Activated CD4-positive, alpha-beta T cell treated with anti-CD3 and anti-CD28 coated beads, Interleukin-2, amount 10 ng/mL, durations not matched to agents 24 days and 14 days (primary cell): ENCODE results near the gene CASK. TPM values are rescaled to one million over a fixed set of nuclear protein-coding genes. Genes with fewer than 3 reads are reported as not detected.

ENCODE experiments used
- DNase-seq: peaks from one replicate; pipeline ENCODE4 v3.0.0; 2022
- H3K27ac Mint-ChIP-seq: one replicate; pipeline ENCODE4 v1.8.0; 2022; ENCODE audit warnings: mild to moderate bottlenecking, mixed read lengths
- H3K27me3 Mint-ChIP-seq: one replicate; pipeline ENCODE4 v1.8.0; 2022; ENCODE audit warnings: mixed read lengths
- H3K36me3 Mint-ChIP-seq: one replicate; pipeline ENCODE4 v1.8.0; 2022; ENCODE audit warnings: low read depth, mild to moderate bottlenecking, mixed read lengths
- H3K4me1 Mint-ChIP-seq: one replicate; pipeline ENCODE4 v1.8.0; 2021; ENCODE audit warnings: mixed read lengths
- H3K4me3 Mint-ChIP-seq: one replicate; pipeline ENCODE4 v1.8.0; 2022; ENCODE audit warnings: mild to moderate bottlenecking, moderate library complexity, mixed read lengths
- H3K9me3 Mint-ChIP-seq: one replicate; pipeline ENCODE4 v1.8.0; 2021; ENCODE audit warnings: mixed read lengths
- intact Hi-C: fragments of 100-400 bp; cut with micrococcal nuclease; formaldehyde crosslinking; loops from one replicate; pipeline ENCODE4 v1.15.1; 2023
- total RNA-seq: library from RNA; stranded (reverse); gene quantifications from 2 replicates; pipeline ENCODE4 v1.2.3, GENCODE V29; 2022

The CASK gene
- total RNA-seq, 1 donor from 2014 or later, result 19.3 TPM

GRCh38 chrX:41600291-41600690 lies 323.1 kb downstream of the CASK start:
- intact Hi-C loops, result no loop called here
- H3K4me3 Mint-ChIP-seq, result no peak overlapping the region
- peaks cover 3% of the 10 kb centered on the region for H3K36me3 Mint-ChIP-seq
- H3K4me1 Mint-ChIP-seq, result peaks cover 3% of the 10 kb centered on the region
- no peak overlapping the region for H3K27ac Mint-ChIP-seq
- no peaks in the 10 kb centered on the region for H3K27me3 Mint-ChIP-seq
- no peaks in the 10 kb centered on the region for H3K9me3 Mint-ChIP-seq
- no peak for DNase-seq

- H3K4me3 Mint-ChIP-seq, result no peak overlapping the region
- no peaks in the 10 kb centered on the region for H3K27me3 Mint-ChIP-seq
- peaks cover 3% of the 10 kb centered on the region for H3K4me1 Mint-ChIP-seq
- no peak overlapping the region for H3K27ac Mint-ChIP-seq
- H3K9me3 Mint-ChIP-seq, result no peaks in the 10 kb centered on the region
- intact Hi-C loops, result no loop called here
- peaks cover 2% of the 10 kb centered on the region for H3K36me3 Mint-ChIP-seq
- DNase-seq, result no peak
These were observed 323.8 kb downstream of the CASK start for GRCh38 chrX:41599507-41599906.

GRCh38 chrX:41596596-41596995 lies 326.8 kb downstream of the CASK start:
- DNase-seq, result no peak
- peaks cover 2% of the 10 kb centered on the region for H3K36me3 Mint-ChIP-seq
- H3K27ac Mint-ChIP-seq, result no peak overlapping the region
- H3K9me3 Mint-ChIP-seq, result no peaks in the 10 kb centered on the region
- intact Hi-C loops, result no loop called here
- no peaks in the 10 kb centered on the region for H3K27me3 Mint-ChIP-seq
- H3K4me1 Mint-ChIP-seq, result peaks cover 3% of the 10 kb centered on the region
- no peak overlapping the region for H3K4me3 Mint-ChIP-seq

GRCh38 chrX:41594634-41595033 lies 328.7 kb downstream of the CASK start:
- intact Hi-C loops, result no loop called here
- H3K36me3 Mint-ChIP-seq, result peaks cover 4% of the 10 kb centered on the region
- H3K4me1 Mint-ChIP-seq, result peaks cover 3% of the 10 kb centered on the region
- no peak overlapping the region for H3K27ac Mint-ChIP-seq
- H3K4me3 Mint-ChIP-seq, result no peak overlapping the region
- no peak for DNase-seq
- H3K9me3 Mint-ChIP-seq, result no peaks in the 10 kb centered on the region
- no peaks in the 10 kb centered on the region for H3K27me3 Mint-ChIP-seq

- Mint-ChIP-seq H3K4me1 (peaks cover 3% of the 10 kb centered on the region), H3K9me3 (no peaks in the 10 kb centered on the region), H3K27ac (no peak overlapping the region), H3K4me3 (no peak overlapping the region), H3K27me3 (no peaks in the 10 kb centered on the region), H3K36me3 (peaks cover 2% of the 10 kb centered on the region)
- DNase-seq, result no peak
- intact Hi-C loops, result no loop called here
These were observed 331.4 kb downstream of the CASK start for GRCh38 chrX:41591906-41592305.

- no peaks in the 10 kb centered on the region for H3K9me3 Mint-ChIP-seq
- H3K27ac Mint-ChIP-seq, result no peak overlapping the region
- H3K4me3 Mint-ChIP-seq, result no peak overlapping the region
- peaks cover 2% of the 10 kb centered on the region for H3K36me3 Mint-ChIP-seq
- intact Hi-C loops, result no loop called here
- H3K4me1 Mint-ChIP-seq, result no peaks in the 10 kb centered on the region
- H3K27me3 Mint-ChIP-seq, result no peaks in the 10 kb centered on the region
- DNase-seq, result no peak
These were observed 332.7 kb downstream of the CASK start for GRCh38 chrX:41590641-41591040.

- Mint-ChIP-seq H3K4me3 (no peak overlapping the region), H3K27me3 (no peaks in the 10 kb centered on the region), H3K9me3 (no peaks in the 10 kb centered on the region), H3K27ac (no peak overlapping the region), H3K36me3 (peaks cover 6% of the 10 kb centered on the region), H3K4me1 (no peaks in the 10 kb centered on the region)
- DNase-seq, result no peak
- intact Hi-C loops, result no loop called here
These were observed 333.6 kb downstream of the CASK start for GRCh38 chrX:41589634-41590270.

- Mint-ChIP-seq H3K9me3 (no peaks in the 10 kb centered on the region), H3K27ac (no peak overlapping the region), H3K27me3 (no peaks in the 10 kb centered on the region), H3K4me1 (no peaks in the 10 kb centered on the region), H3K4me3 (no peak overlapping the region), H3K36me3 (peaks cover 6% of the 10 kb centered on the region)
- no peak for DNase-seq
- intact Hi-C loops, result no loop called here
These were observed 335.1 kb downstream of the CASK start for GRCh38 chrX:41588271-41588670.

GRCh38 chrX:41580423-41581064 lies 342.8 kb downstream of the CASK start:
- Mint-ChIP-seq H3K9me3 (peaks cover 5% of the 10 kb centered on the region), H3K27me3 (no peaks in the 10 kb centered on the region), H3K4me3 (no peak overlapping the region), H3K4me1 (no peaks in the 10 kb centered on the region), H3K36me3 (peaks cover 26% of the 10 kb centered on the region), H3K27ac (no peak overlapping the region)
- intact Hi-C loops, result no loop called here
- DNase-seq, result no peak

- intact Hi-C loops, result no loop called here
- Mint-ChIP-seq H3K4me3 (no peak overlapping the region), H3K36me3 (peaks cover 26% of the 10 kb centered on the region), H3K27ac (no peak overlapping the region), H3K9me3 (peaks cover 2% of the 10 kb centered on the region), H3K27me3 (no peaks in the 10 kb centered on the region), H3K4me1 (peaks cover 11% of the 10 kb centered on the region)
- DNase-seq, result no peak
These were observed 359.5 kb downstream of the CASK start for GRCh38 chrX:41563876-41564275.

- H3K4me1 Mint-ChIP-seq, result peaks cover 26% of the 10 kb centered on the region
- intact Hi-C loops, result loop anchor here (1.0 kb wide), 1 partner anchor 103 kb away; no protein-coding TSS in a partner anchor
- H3K27me3 Mint-ChIP-seq, result no peaks in the 10 kb centered on the region
- peak; percentile 78 for DNase-seq
- peaks cover 16% of the 10 kb centered on the region for H3K36me3 Mint-ChIP-seq
- peak overlapping the region; percentile 64 for H3K27ac Mint-ChIP-seq
- H3K4me3 Mint-ChIP-seq, result peak overlapping the region; percentile 8
- H3K9me3 Mint-ChIP-seq, result no peaks in the 10 kb centered on the region
These were observed 362.3 kb downstream of the CASK start for GRCh38 chrX:41561045-41561444.

- H3K36me3 Mint-ChIP-seq, result peaks cover 3% of the 10 kb centered on the region
- H3K9me3 Mint-ChIP-seq, result no peaks in the 10 kb centered on the region
- peaks cover 26% of the 10 kb centered on the region for H3K4me1 Mint-ChIP-seq
- DNase-seq, result peak; percentile 71
- H3K27me3 Mint-ChIP-seq, result no peaks in the 10 kb centered on the region
- H3K27ac Mint-ChIP-seq, result peak overlapping the region; percentile 75
- peak overlapping the region; percentile 57 for H3K4me3 Mint-ChIP-seq
- intact Hi-C loops, result loop anchor here (5.0 to 10.0 kb wide), 3 partner anchors 47 to 1385 kb away; partner anchors contain the start of gene CASK
These were observed 363.9 kb downstream of the CASK start for GRCh38 chrX:41559235-41560052.

GRCh38 chrX:41558531-41558930 lies 364.8 kb downstream of the CASK start:
- intact Hi-C loops, result loop anchor here (1.0 to 10.0 kb wide), 5 partner anchors 46 to 1386 kb away; partner anchors contain the start of gene CASK
- H3K9me3 Mint-ChIP-seq, result no peaks in the 10 kb centered on the region
- no peak overlapping the region for H3K27ac Mint-ChIP-seq
- H3K4me1 Mint-ChIP-seq, result peaks cover 26% of the 10 kb centered on the region
- DNase-seq, result peak; percentile 54
- no peak overlapping the region for H3K4me3 Mint-ChIP-seq
- H3K27me3 Mint-ChIP-seq, result no peaks in the 10 kb centered on the region
- H3K36me3 Mint-ChIP-seq, result no peaks in the 10 kb centered on the region

- intact Hi-C loops, result loop anchor here (5.0 to 10.0 kb wide), 3 partner anchors 45 to 1388 kb away; partner anchors contain the start of gene CASK
- Mint-ChIP-seq H3K4me1 (peaks cover 24% of the 10 kb centered on the region), H3K9me3 (no peaks in the 10 kb centered on the region), H3K36me3 (peaks cover 5% of the 10 kb centered on the region), H3K27me3 (no peaks in the 10 kb centered on the region), H3K27ac (peak overlapping the region; percentile 79), H3K4me3 (peak overlapping the region; percentile 64)
- DNase-seq, result peak; percentile 76
These were observed 366.4 kb downstream of the CASK start for GRCh38 chrX:41556958-41557357.
